Activated B cell treated with CpG ODN at 0.5 μM for 24 hours (primary cell): Measurements from ENCODE around the gene ABCA7. TPM values are rescaled to one million over a fixed set of nuclear protein-coding genes. Genes with fewer than 3 reads are reported as not detected.

Experiments used
- ATAC-seq: fragments of 200-7000 bp; cut with Tn5 transposase; one replicate; pipeline ENCODE4 v1.10.0; 2021; ENCODE audit warnings: low read depth, mild to moderate bottlenecking, moderate library complexity
- CTCF ChIA-PET: fragments of 350-600 bp; sonication (Branson Sonifier 250); formaldehyde crosslinking; loops from one replicate; lab custom pipeline; 2021; ENCODE audit warnings: antibody characterized with exemption; lab: Charles Lee
- POLR2A ChIA-PET: fragments of 350-600 bp; sonication (Branson Sonifier 250); formaldehyde crosslinking; loops from one replicate; lab custom pipeline; 2021; ENCODE audit warnings: antibody characterized with exemption; lab: Charles Lee
- DNase-seq: peaks from one replicate; pipeline ENCODE4 v3.0.0; 2022
- H3K27ac Mint-ChIP-seq: one replicate; pipeline ENCODE4 v1.8.0; 2020; ENCODE audit warnings: mixed read lengths
- H3K27me3 Mint-ChIP-seq: one replicate; pipeline ENCODE4 v1.8.0; 2021; ENCODE audit warnings: mixed read lengths
- H3K36me3 Mint-ChIP-seq: one replicate; pipeline ENCODE4 v1.8.0; 2021; ENCODE audit warnings: low read depth, mixed read lengths
- H3K4me1 Mint-ChIP-seq: one replicate; pipeline ENCODE4 v1.8.0; 2021; ENCODE audit warnings: mixed read lengths
- H3K4me3 Mint-ChIP-seq: one replicate; pipeline ENCODE4 v1.8.0; 2020; ENCODE audit warnings: mild to moderate bottlenecking, mixed read lengths
- H3K9me3 Mint-ChIP-seq: one replicate; pipeline ENCODE4 v1.8.0; 2020; ENCODE audit warnings: mixed read lengths
- CTCF ChIP-seq: fragments of 200-600 bp; IDR thresholded peaks from one replicate; pipeline ENCODE4 v1.8.0; 2022; ENCODE audit warnings: antibody characterized with exemption, mild to moderate bottlenecking
- intact Hi-C: fragments of 100-400 bp; cut with micrococcal nuclease; formaldehyde crosslinking; loops from one replicate; pipeline ENCODE4 v1.15.1; 2024
- total RNA-seq: library from RNA; stranded (reverse); gene quantifications from 2 replicates; pipeline ENCODE4 v1.2.3, GENCODE V29; 2022

Gene ABCA7
- total RNA-seq, 1 donor from 2014 or later, result 188 TPM

- CTCF ChIA-PET, result no interaction called here
- POLR2A ChIA-PET, result interaction anchor here (0.5 to 1.0 kb wide), 2 partner anchors 12 to 89 kb away, joined by 3 read pairs; no protein-coding TSS in a partner anchor
- no peak for ATAC-seq
- no peak for DNase-seq
- Mint-ChIP-seq H3K27ac (no peak overlapping the region), H3K4me3 (no peak overlapping the region), H3K27me3 (peaks cover 2% of the 10 kb centered on the region), H3K9me3 (no peaks in the 10 kb centered on the region), H3K4me1 (no peaks in the 10 kb centered on the region), H3K36me3 (peaks cover 24% of the 10 kb centered on the region)
- no peak for TF ChIP-seq CTCF
- intact Hi-C loops, result no loop called here
Measured at GRCh38 chr19:1007399-1008251, 32.3 kb upstream of the ABCA7 start.

- Mint-ChIP-seq H3K9me3 (no peaks in the 10 kb centered on the region), H3K4me1 (no peaks in the 10 kb centered on the region), H3K27me3 (no peaks in the 10 kb centered on the region), H3K27ac (no peak overlapping the region), H3K4me3 (no peak overlapping the region), H3K36me3 (peaks cover 24% of the 10 kb centered on the region)
- TF ChIP-seq CTCF, result no peak
- intact Hi-C loops, result no loop called here
- CTCF ChIA-PET, result no interaction called here
- ATAC-seq, result no peak
- no peak for DNase-seq
- POLR2A ChIA-PET, result interaction anchor here (0.6 kb wide), 1 partner anchor 7 kb away, joined by 6 read pairs; no protein-coding TSS in a partner anchor
Measured at GRCh38 chr19:1008268-1009040, 31.5 kb upstream of the ABCA7 start.

GRCh38 chr19:1009041-1009980, 30.6 kb upstream of the ABCA7 start:
- ChIA-PET POLR2A (interaction anchor here (0.6 kb wide), 1 partner anchor 8 kb away, joined by 6 read pairs; no protein-coding TSS in a partner anchor), CTCF (no interaction called here)
- intact Hi-C loops, result no loop called here
- no peaks in the 10 kb centered on the region for H3K27me3 Mint-ChIP-seq
- DNase-seq, result no peak
- no peaks in the 10 kb centered on the region for H3K9me3 Mint-ChIP-seq
- H3K4me3 Mint-ChIP-seq, result no peak overlapping the region
- no peak for TF ChIP-seq CTCF
- peaks cover 33% of the 10 kb centered on the region for H3K36me3 Mint-ChIP-seq
- ATAC-seq, result no peak
- H3K27ac Mint-ChIP-seq, result no peak overlapping the region
- H3K4me1 Mint-ChIP-seq, result peaks cover 3% of the 10 kb centered on the region

GRCh38 chr19:1009981-1010538, 29.8 kb upstream of the ABCA7 start:
- Mint-ChIP-seq H3K4me1 (peaks cover 3% of the 10 kb centered on the region), H3K36me3 (peaks cover 33% of the 10 kb centered on the region), H3K27ac (no peak overlapping the region), H3K9me3 (no peaks in the 10 kb centered on the region), H3K4me3 (no peak overlapping the region), H3K27me3 (no peaks in the 10 kb centered on the region)
- no peak for TF ChIP-seq CTCF
- ChIA-PET POLR2A (no interaction called here), CTCF (no interaction called here)
- intact Hi-C loops, result no loop called here
- ATAC-seq (no peak), DNase-seq (no peak)
